VCaP (cell line): ENCODE data around the gene RNF214.
"Not testable (repeated sequence)": the region's sequence is repeated elsewhere in the genome, so short reads cannot be mapped to it uniquely, and the experiment has no call there.

Source experiments
- H3K27ac ChIP-seq: fragments of 450-650 bp; 2 replicates; pipeline ENCODE4 v1.5.1; 2017
- TF ChIP-seq, protein P1 (sequence below): fragments of 450-650 bp; conservative IDR thresholded peaks from 2 replicates; pipeline ENCODE4 v1.5.1; 2017; ENCODE audit warnings: mild to moderate bottlenecking, moderate library complexity

Gene RNF214

DNA sequence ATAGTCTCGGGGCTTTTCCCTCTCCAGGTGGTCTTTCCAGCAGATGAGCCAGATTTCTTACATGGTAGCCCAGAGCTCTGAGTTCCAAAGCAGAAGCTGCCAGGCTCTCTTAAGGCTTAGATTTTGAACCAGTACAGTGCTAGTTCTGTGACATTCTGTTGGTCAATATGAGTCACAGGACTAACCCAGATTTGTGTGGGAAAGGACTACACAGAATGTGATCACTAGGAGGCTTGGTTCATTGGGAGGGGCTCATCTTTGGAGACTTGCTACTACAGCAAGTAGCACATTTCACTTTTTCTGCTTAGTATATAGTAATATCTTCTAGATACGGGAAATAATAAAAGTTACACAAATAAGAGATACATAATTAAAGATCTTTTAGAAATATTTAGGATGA, 24.1 kb downstream of the RNF214 start:
- H3K27ac ChIP-seq, result no peak overlapping the region
- TF ChIP-seq, protein P1, sequence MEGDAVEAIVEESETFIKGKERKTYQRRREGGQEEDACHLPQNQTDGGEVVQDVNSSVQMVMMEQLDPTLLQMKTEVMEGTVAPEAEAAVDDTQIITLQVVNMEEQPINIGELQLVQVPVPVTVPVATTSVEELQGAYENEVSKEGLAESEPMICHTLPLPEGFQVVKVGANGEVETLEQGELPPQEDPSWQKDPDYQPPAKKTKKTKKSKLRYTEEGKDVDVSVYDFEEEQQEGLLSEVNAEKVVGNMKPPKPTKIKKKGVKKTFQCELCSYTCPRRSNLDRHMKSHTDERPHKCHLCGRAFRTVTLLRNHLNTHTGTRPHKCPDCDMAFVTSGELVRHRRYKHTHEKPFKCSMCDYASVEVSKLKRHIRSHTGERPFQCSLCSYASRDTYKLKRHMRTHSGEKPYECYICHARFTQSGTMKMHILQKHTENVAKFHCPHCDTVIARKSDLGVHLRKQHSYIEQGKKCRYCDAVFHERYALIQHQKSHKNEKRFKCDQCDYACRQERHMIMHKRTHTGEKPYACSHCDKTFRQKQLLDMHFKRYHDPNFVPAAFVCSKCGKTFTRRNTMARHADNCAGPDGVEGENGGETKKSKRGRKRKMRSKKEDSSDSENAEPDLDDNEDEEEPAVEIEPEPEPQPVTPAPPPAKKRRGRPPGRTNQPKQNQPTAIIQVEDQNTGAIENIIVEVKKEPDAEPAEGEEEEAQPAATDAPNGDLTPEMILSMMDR, result no peak

- H3K27ac ChIP-seq, result no peak overlapping the region
- TF ChIP-seq, protein P1, result no peak
Measured at GRCh38 chr11:117258576-117258975, 26.1 kb downstream of the RNF214 start.

- TF ChIP-seq, protein P1, result no peak
- H3K27ac ChIP-seq, result no peak overlapping the region
Measured at GRCh38 chr11:117259417-117259816, 26.9 kb downstream of the RNF214 start.

GRCh38 chr11:117264624-117265323, 32.3 kb downstream of the RNF214 start:
- H3K27ac ChIP-seq, result not testable (repeated sequence)

DNA sequence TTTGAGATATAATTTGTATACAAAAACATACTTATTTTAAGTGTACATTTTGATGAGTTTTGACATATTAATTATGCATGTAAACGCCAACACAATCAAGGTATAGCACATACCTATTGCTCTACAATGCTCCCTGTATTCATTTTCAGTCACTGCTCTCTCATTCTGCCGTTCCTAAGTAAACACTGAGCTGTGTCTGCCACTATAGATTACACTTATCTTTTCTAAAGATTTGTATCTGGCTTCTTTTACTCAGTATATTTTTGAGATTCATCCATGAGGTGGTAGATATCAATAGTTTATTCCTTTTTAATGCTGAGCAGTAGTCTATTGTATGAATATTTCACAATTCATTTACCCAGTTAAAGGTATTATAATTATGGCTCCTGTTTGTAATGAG, 33.3 kb downstream of the RNF214 start:
- no peak overlapping the region for H3K27ac ChIP-seq
- TF ChIP-seq, protein P1, result no peak

GRCh38 chr11:117269856-117270255, 37.4 kb downstream of the RNF214 start:
- no peak overlapping the region for H3K27ac ChIP-seq
- TF ChIP-seq, protein P1, result no peak

GRCh38 chr11:117271208-117271607, 38.7 kb downstream of the RNF214 start:
- H3K27ac ChIP-seq, result no peak overlapping the region
- TF ChIP-seq, protein P1, result no peak

GRCh38 chr11:117272175-117272574, 39.7 kb downstream of the RNF214 start:
- not testable (repeated sequence) for H3K27ac ChIP-seq
